ENCODE results near the gene USP21.

Gene USP21

GRCh38 chr1:161138431-161138830 lies 20.9 kb upstream of the USP21 start:
- DNase-seq, result no peak

- DNase-seq, result peak in 1 of 2 donors; percentile 25
Observed at GRCh38 chr1:161139766-161140165, 19.5 kb upstream of the USP21 start.

GRCh38 chr1:161140755-161141400 lies 18.4 kb upstream of the USP21 start:
- no peak for DNase-seq

- no peak for DNase-seq
Observed at GRCh38 chr1:161145832-161146231, 13.5 kb upstream of the USP21 start.

- no peak for DNase-seq
Observed at GRCh38 chr1:161153176-161153575, 6.1 kb upstream of the USP21 start.

GRCh38 chr1:161153682-161154337 lies 5.5 kb upstream of the USP21 start, which contains the start of gene UFC1:
UFC1 (plus strand) TSS chr1:161153978; CDS start chr1:161153998, 20 bp downstream.
- DNase-seq, result peak; percentile 65 to 66

- DNase-seq, result no peak
Observed at GRCh38 chr1:161157867-161158266, 1.4 kb upstream of the USP21 start.

- no peak for DNase-seq
Observed at GRCh38 chr1:161158316-161159010, 837 bp upstream of the USP21 start.

- no peak for DNase-seq
Observed at GRCh38 chr1:161159913-161160243, 578 bp downstream of the USP21 start.

- no peak for DNase-seq
Observed at GRCh38 chr1:161160671-161161145, 1.4 kb downstream of the USP21 start.

- DNase-seq, result no peak
Observed at GRCh38 chr1:161161652-161162051, 2.4 kb downstream of the USP21 start.

- DNase-seq, result no peak
Observed at GRCh38 chr1:161162052-161162451, 2.8 kb downstream of the USP21 start.

GRCh38 chr1:161162806-161163205 lies 3.5 kb downstream of the USP21 start:
- no peak for DNase-seq

GRCh38 chr1:161163793-161164192 lies 4.5 kb downstream of the USP21 start:
- DNase-seq, result no peak

GRCh38 chr1:161164901-161165610 lies 5.8 kb downstream of the USP21 start:
- no peak for DNase-seq

GRCh38 chr1:161165742-161166668 lies 6.7 kb downstream of the USP21 start, which contains the start of gene PPOX:
PPOX (plus strand) TSS chr1:161166426; CDS start chr1:161166848, 422 bp downstream.
- peak; percentile 80 to 86 for DNase-seq

GRCh38 chr1:161166669-161167548 lies 7.6 kb downstream of the USP21 start:
- no peak for DNase-seq

GRCh38 chr1:161168906-161169305 lies 9.6 kb downstream of the USP21 start:
- DNase-seq, result no peak

GRCh38 chr1:161171191-161171590 lies 11.9 kb downstream of the USP21 start:
- no peak for DNase-seq

- DNase-seq, result no peak
Observed at GRCh38 chr1:161171696-161172095, 12.4 kb downstream of the USP21 start.

GRCh38 chr1:161172349-161172748 lies 13.0 kb downstream of the USP21 start:
- DNase-seq, result no peak

All from stimulated activated CD4-positive, alpha-beta T cell treated with anti-CD3 and anti-CD28 coated beads, Interleukin-2, amount 100 ng/mL, for 48 hours (primary cell).